ENCODE measurements around the gene MYRIP. TPM values are rescaled to one million over a fixed set of nuclear protein-coding genes. Genes with fewer than 3 reads are reported as not detected.

The MYRIP gene
- total and polyA plus RNA-seq, 12 donors, result 0.45 to 2.7 (median 1.3) TPM

DNA sequence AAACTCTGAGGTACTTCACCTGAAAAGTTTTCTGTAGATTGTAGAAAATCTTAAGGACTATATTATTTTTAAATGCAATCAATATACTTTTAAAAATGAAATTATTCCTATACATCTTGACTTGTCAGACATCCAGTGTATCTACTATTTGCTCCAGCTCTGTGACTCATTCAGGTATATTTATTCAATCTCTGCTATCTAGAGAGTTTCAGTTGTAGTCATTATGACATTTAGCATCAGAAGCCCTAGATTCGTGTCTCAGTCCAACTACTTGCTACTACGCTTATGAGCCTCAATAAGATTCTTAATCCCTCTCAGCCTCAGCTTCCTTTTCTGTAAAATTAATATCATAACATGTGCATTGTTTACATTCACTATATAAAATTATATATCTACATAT lies 477.8 kb downstream of the MYRIP start:
- Histone ChIP-seq H3K27me3 (no peaks in the 10 kb centered on the region), H3K27ac (no peak overlapping the region), H3K9me3 (peaks cover 0 to 24% (median 0%) of the 10 kb centered on the region in 11 donors), H3K4me1 (peaks cover 0 to 38% (median 6%) of the 10 kb centered on the region in 9 donors), H3K36me3 (no peaks in the 10 kb centered on the region), H3K4me3 (no peak overlapping the region)
- DNase-seq, result no peak
- no peak for ATAC-seq
- TF ChIP-seq CTCF (IDR thresholded peaks at IDR 0.05), result no peak
- intact Hi-C loops (cut with DNase I), result no loop called here
- WGBS, 2 donors, result 85 to 89% methylated on average over 2 of the region's 2 CpGs

DNA sequence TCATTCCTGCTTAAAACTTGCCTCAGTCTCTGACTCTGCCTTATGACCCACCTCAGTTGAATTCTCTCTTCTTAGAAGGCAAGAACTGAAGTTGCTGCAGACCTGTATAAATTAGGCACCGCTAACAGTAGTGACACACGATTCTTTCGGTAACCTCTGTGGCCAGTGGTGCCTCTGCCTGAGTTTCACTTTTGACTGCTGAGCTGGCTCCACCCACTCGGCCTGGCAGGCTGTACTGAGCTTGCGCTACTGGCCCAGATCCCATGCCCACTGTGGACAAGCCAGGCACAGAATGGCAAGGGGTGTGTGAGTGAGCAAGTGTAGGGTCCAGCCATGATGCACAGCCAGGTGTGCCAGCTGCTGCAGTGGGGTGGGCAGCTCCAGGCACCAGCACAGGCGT lies 481.0 kb downstream of the MYRIP start:
- peak overlapping the region in 1 of 10 donors; percentile 12 for H3K4me3 ChIP-seq
- ATAC-seq (peak; percentile 70 to 91 (median 78)), DNase-seq (peak; percentile 25 to 58)
- H3K27me3 ChIP-seq, result no peaks in the 10 kb centered on the region
- peaks cover 2 to 46% (median 6%) of the 10 kb centered on the region in 9 donors for H3K4me1 ChIP-seq
- intact Hi-C loops (cut with DNase I), result no loop called here
- no peaks in the 10 kb centered on the region for H3K9me3 ChIP-seq
- WGBS, 2 donors, result 80 to 88% methylated on average over 6 of the region's 6 CpGs
- H3K27ac ChIP-seq, result peak overlapping the region; percentile 26 to 85 (median 76)
- no peak for TF ChIP-seq CTCF (IDR thresholded peaks at IDR 0.05)
- peaks cover 0 to 2% (median 0%) of the 10 kb centered on the region in 9 donors for H3K36me3 ChIP-seq

- DNase-seq (no peak), ATAC-seq (no peak)
- H3K36me3 ChIP-seq, result peaks cover 0 to 7% (median 0%) of the 10 kb centered on the region in 9 donors
- no peak overlapping the region for H3K4me3 ChIP-seq
- no peaks in the 10 kb centered on the region for H3K27me3 ChIP-seq
- H3K9me3 ChIP-seq, result no peaks in the 10 kb centered on the region
- TF ChIP-seq CTCF (IDR thresholded peaks at IDR 0.05), result no peak
- peaks cover 2 to 46% (median 6%) of the 10 kb centered on the region in 9 donors for H3K4me1 ChIP-seq
- H3K27ac ChIP-seq, result peak overlapping the region in 9 of 10 donors; percentile 48 to 85 (median 78)
- 40 to 53% methylated on average over 4 of the region's 4 CpGs for WGBS, 2 donors
- intact Hi-C loops (cut with DNase I), result no loop called here
Measured at GRCh38 chr3:40291471-40291870, 482.1 kb downstream of the MYRIP start.

- WGBS, 2 donors, result 30 to 40% methylated on average over 4 of the region's 4 CpGs
- no peaks in the 10 kb centered on the region for H3K9me3 ChIP-seq
- H3K36me3 ChIP-seq, result peaks cover 0 to 15% (median 0%) of the 10 kb centered on the region in 9 donors
- H3K27ac ChIP-seq, result peak overlapping the region; percentile 33 to 85 (median 76)
- peaks cover 2 to 39% (median 6%) of the 10 kb centered on the region in 9 donors for H3K4me1 ChIP-seq
- H3K27me3 ChIP-seq, result no peaks in the 10 kb centered on the region
- TF ChIP-seq CTCF (IDR thresholded peaks at IDR 0.05), result no peak
- peak; percentile 72 to 93 (median 84) for ATAC-seq
- DNase-seq, result peak in 1 of 2 donors; percentile 56
- H3K4me3 ChIP-seq, result no peak overlapping the region
- intact Hi-C loops (cut with DNase I), result no loop called here
Measured at GRCh38 chr3:40292637-40293349, 483.4 kb downstream of the MYRIP start.

Data from heart right ventricle (tissue), 16 donors.